Natural killer cell (primary cell): Measurements from ENCODE around the gene ZNF133. TPM values are rescaled to one million over a fixed set of nuclear protein-coding genes. Genes with fewer than 3 reads are reported as not detected.

Source experiments
- ATAC-seq, 3 donors: fragments of 150-1000 bp in 2 of 3; fragments of 200-7000 bp in 1 of 3; cut with Tn5 transposase; 1 replicate in 1 of 3; 2 replicates in 2 of 3; pipeline ENCODE4 v1.10.0; 2021; ENCODE audit warnings: mild to moderate bottlenecking in 2 of 3, moderate library complexity in 2 of 3
- DNase-seq, 2 donors: peaks; one replicate each; pipeline versions ENCODE4 v3.0.0 to v3.0.0-alpha.2; 2013 to 2021; ENCODE audit warnings: mixed read lengths in 1 of 2
- H3K27ac ChIP-seq: one replicate; pipeline ENCODE4 v1.5.1; 2013; ENCODE audit warnings: mild to moderate bottlenecking, low read length
- H3K27me3 ChIP-seq: one replicate; pipeline ENCODE4 v1.6.1; 2013; ENCODE audit warnings: low read length; ENCODE audit not compliant: control insufficient read depth, insufficient read depth
- H3K36me3 ChIP-seq: one replicate; pipeline ENCODE4 v1.6.1; 2013; ENCODE audit warnings: low read length; ENCODE audit not compliant: control insufficient read depth, insufficient read depth
- H3K4me1 ChIP-seq: one replicate; pipeline ENCODE4 v1.6.1; 2013; ENCODE audit warnings: low read length; ENCODE audit not compliant: control insufficient read depth, insufficient read depth
- H3K4me3 ChIP-seq: one replicate; pipeline ENCODE4 v1.5.1; 2013; ENCODE audit warnings: low read length
- H3K9me3 ChIP-seq: one replicate; pipeline ENCODE4 v1.6.1; 2013; ENCODE audit warnings: low read length; ENCODE audit not compliant: control insufficient read depth, insufficient read depth
- H3K27ac Mint-ChIP-seq, 2 donors: one replicate each; pipeline ENCODE4 v1.8.0; 2022; ENCODE audit warnings: mild to moderate bottlenecking in 2 of 2, mixed read lengths in 2 of 2, moderate library complexity in 1 of 2
- H3K27me3 Mint-ChIP-seq, 2 donors: one replicate each; pipeline ENCODE4 v1.8.0; 2022; ENCODE audit warnings: low read depth in 2 of 2, mixed read lengths in 2 of 2
- H3K36me3 Mint-ChIP-seq: one replicate; pipeline ENCODE4 v1.8.0; 2022; ENCODE audit warnings: mixed read lengths
- H3K4me1 Mint-ChIP-seq, 2 donors: one replicate each; pipeline ENCODE4 v1.8.0; 2022; ENCODE audit warnings: mixed read lengths in 2 of 2
- H3K4me3 Mint-ChIP-seq: one replicate; pipeline ENCODE4 v1.8.0; 2022; ENCODE audit warnings: mild to moderate bottlenecking, moderate library complexity, mixed read lengths
- H3K9me3 Mint-ChIP-seq, 2 donors: one replicate each; pipeline ENCODE4 v1.8.0; 2022; ENCODE audit warnings: mixed read lengths in 2 of 2
- CTCF ChIP-seq: fragments of 200-600 bp; IDR thresholded peaks from one replicate; pipeline ENCODE4 v1.8.0; 2022; ENCODE audit warnings: antibody characterized with exemption
- WGBS: methylation state at CpG from one replicate; pipeline ENCODE4 v1.1.7; 2013; ENCODE audit warnings: missing lambda C conversion rate; ENCODE audit not compliant: insufficient coverage; 5-methylcytosine and 5-hydroxymethylcytosine counted together
- intact Hi-C: fragments of 100-400 bp; cut with micrococcal nuclease; formaldehyde crosslinking; loops from one replicate; pipeline ENCODE4 v1.14.2; 2022
- total RNA-seq, 4 donors: library from RNA; stranded (reverse); fragments of 120-200 nt in 1 of 4; gene quantifications; one replicate each; pipeline versions ENCODE4 v1.2.3 to v1.2.4, GENCODE V29; 2013 to 2022

Gene ZNF133
- total RNA-seq, 3 donors from 2014 or later (not counting 1 experiment from before 2014, with no cell fraction given), result 5.2 to 9.6 (median 9.3) TPM

GRCh38 chr20:18276821-18277220, 11.5 kb upstream of the ZNF133 start:
- Histone ChIP-seq H3K36me3 (no peaks in the 10 kb centered on the region), H3K27ac (no peak overlapping the region), H3K4me3 (no peak overlapping the region), H3K9me3 (no peaks in the 10 kb centered on the region), H3K4me1 (no peaks in the 10 kb centered on the region), H3K27me3 (peaks cover 5% of the 10 kb centered on the region)
- peak in 2 of 3 donors; percentile 52 to 66 for ATAC-seq
- Mint-ChIP-seq H3K27me3 (peaks cover 30 to 56% of the 10 kb centered on the region in 2 donors), H3K9me3 (no peaks in the 10 kb centered on the region), H3K27ac (no peak overlapping the region), H3K4me1 (no peaks in the 10 kb centered on the region), H3K4me3 (no peak overlapping the region), H3K36me3 (no peaks in the 10 kb centered on the region)
- intact Hi-C loops, result no loop called here
- 7% methylated on average over 12 of the region's 12 CpGs for WGBS
- peak; percentile 41 for TF ChIP-seq CTCF
- DNase-seq, result peak in 1 of 2 donors; percentile 71

GRCh38 chr20:18279242-18279641, 9.1 kb upstream of the ZNF133 start:
- no peaks in the 10 kb centered on the region for H3K4me1 ChIP-seq
- Mint-ChIP-seq H3K36me3 (no peaks in the 10 kb centered on the region), H3K27me3 (peaks cover 29 to 74% of the 10 kb centered on the region in 2 donors), H3K4me1 (no peaks in the 10 kb centered on the region), H3K4me3 (no peak overlapping the region), H3K27ac (no peak overlapping the region), H3K9me3 (no peaks in the 10 kb centered on the region)
- peaks cover 6% of the 10 kb centered on the region for H3K27me3 ChIP-seq
- H3K27ac ChIP-seq, result no peak overlapping the region
- ATAC-seq (no peak), DNase-seq (no peak)
- no peak for TF ChIP-seq CTCF
- intact Hi-C loops, result no loop called here
- 75% methylated on average over 2 of the region's 2 CpGs for WGBS
- no peaks in the 10 kb centered on the region for H3K9me3 ChIP-seq
- H3K36me3 ChIP-seq, result no peaks in the 10 kb centered on the region
- no peak overlapping the region for H3K4me3 ChIP-seq

- H3K4me1 Mint-ChIP-seq, result peaks cover 22 to 24% of the 10 kb centered on the region in 2 donors
- H3K27me3 Mint-ChIP-seq, result peaks cover 40 to 61% of the 10 kb centered on the region in 2 donors
- peaks cover 15% of the 10 kb centered on the region for H3K4me1 ChIP-seq
- WGBS, result 75% methylated on average over 3 of the region's 3 CpGs
- intact Hi-C loops, result loop anchor here (10.0 kb wide), 1 partner anchor 1770 kb away; the partner anchor contains the start of genes CFAP61 and CRNKL1
- no peak overlapping the region for H3K27ac ChIP-seq
- peak overlapping the region; percentile 7 for H3K4me3 Mint-ChIP-seq
- H3K36me3 Mint-ChIP-seq, result peaks cover 22% of the 10 kb centered on the region
- TF ChIP-seq CTCF, result no peak
- peak overlapping the region in 1 of 2 donors; percentile 45 for H3K27ac Mint-ChIP-seq
- DNase-seq, result no peak
- H3K9me3 Mint-ChIP-seq, result peaks cover 4 to 7% of the 10 kb centered on the region in 2 donors
- peaks cover 10% of the 10 kb centered on the region for H3K27me3 ChIP-seq
- no peaks in the 10 kb centered on the region for H3K9me3 ChIP-seq
- no peak for ATAC-seq
- H3K36me3 ChIP-seq, result no peaks in the 10 kb centered on the region
- no peak overlapping the region for H3K4me3 ChIP-seq
These were observed 3.4 kb upstream of the ZNF133 start for GRCh38 chr20:18284805-18285533.
